Astrocyte (in vitro differentiated cells and primary cell): ENCODE results near the gene FXYD7. TPM values are rescaled to one million over a fixed set of nuclear protein-coding genes. Genes with fewer than 3 reads are reported as not detected.
"Not testable (repeated sequence)": the region's sequence is repeated elsewhere in the genome, so short reads cannot be mapped to it uniquely, and the experiment has no call there.

Experiments used
- DNase-seq: peaks from one replicate; pipeline ENCODE4 v3.0.0-alpha.2; 2010; ENCODE audit warnings: low read depth
- FAIRE-seq: peaks from 2 replicates; lab custom pipeline; 2011; peaks lifted over from hg19 to GRCh38; lab: Jason Lieb, UNC
- H2AFZ ChIP-seq: 2 replicates; pipeline ENCODE4 v1.6.0; 2012; ENCODE audit warnings: low read depth, low read length, inconsistent platforms
- H3K27ac ChIP-seq: 2 replicates; pipeline ENCODE4 v1.5.1; 2011; ENCODE audit warnings: low read depth, low read length, inconsistent platforms
- H3K27me3 ChIP-seq: 2 replicates; pipeline ENCODE4 v1.6.0; 2011; ENCODE audit warnings: low read length, inconsistent platforms; ENCODE audit not compliant: insufficient read depth
- H3K36me3 ChIP-seq: 2 replicates; pipeline ENCODE4 v1.5.1; 2011; ENCODE audit warnings: low read length, inconsistent platforms; ENCODE audit not compliant: insufficient read depth
- H3K4me1 ChIP-seq: 2 replicates; pipeline ENCODE4 v1.5.1; 2011; ENCODE audit warnings: low read length, inconsistent platforms; ENCODE audit not compliant: insufficient read depth
- H3K4me2 ChIP-seq: 2 replicates; pipeline ENCODE4 v1.6.0; 2012; ENCODE audit warnings: low read length, inconsistent platforms
- H3K4me3 ChIP-seq: 2 replicates; pipeline ENCODE4 v1.5.1; 2011; ENCODE audit warnings: low read depth, mild to moderate bottlenecking, low read length, inconsistent platforms; ENCODE audit not compliant: insufficient read depth
- H3K79me2 ChIP-seq: 2 replicates; pipeline ENCODE4 v1.6.0; 2012; ENCODE audit warnings: mild to moderate bottlenecking, low read length, inconsistent platforms; ENCODE audit not compliant: insufficient read depth
- H3K9ac ChIP-seq: 2 replicates; pipeline ENCODE4 v1.6.0; 2012; ENCODE audit warnings: mild to moderate bottlenecking, low read length, inconsistent platforms
- H3K9me3 ChIP-seq: 2 replicates; pipeline ENCODE4 v1.5.1; 2012; ENCODE audit warnings: low read depth, mild to moderate bottlenecking, low read length, inconsistent platforms; ENCODE audit not compliant: insufficient read depth
- H4K20me1 ChIP-seq: 2 replicates; pipeline ENCODE4 v1.6.0; 2012; ENCODE audit warnings: low read length, inconsistent platforms; ENCODE audit not compliant: insufficient read depth
- H3K27ac Mint-ChIP-seq: one replicate; pipeline ENCODE4 v1.8.0; 2021; ENCODE audit warnings: mild to moderate bottlenecking, mixed read lengths; ENCODE audit not compliant: unreplicated experiment
- H3K27me3 Mint-ChIP-seq: one replicate; pipeline ENCODE4 v1.8.0; 2021; ENCODE audit warnings: low read depth, mixed read lengths; ENCODE audit not compliant: unreplicated experiment
- H3K36me3 Mint-ChIP-seq: one replicate; pipeline ENCODE4 v1.8.0; 2021; ENCODE audit warnings: low read depth, mixed read lengths; ENCODE audit not compliant: unreplicated experiment
- H3K4me1 Mint-ChIP-seq: one replicate; pipeline ENCODE4 v1.8.0; 2021; ENCODE audit warnings: low read depth, mixed read lengths; ENCODE audit not compliant: unreplicated experiment
- H3K4me3 Mint-ChIP-seq: one replicate; pipeline ENCODE4 v1.8.0; 2021; ENCODE audit warnings: mild to moderate bottlenecking, moderate library complexity, mixed read lengths; ENCODE audit not compliant: unreplicated experiment
- H3K9me3 Mint-ChIP-seq: one replicate; pipeline ENCODE4 v1.8.0; 2021; ENCODE audit warnings: mild to moderate bottlenecking, mixed read lengths; ENCODE audit not compliant: unreplicated experiment
- CTCF ChIP-seq: IDR thresholded peaks from 2 replicates; pipeline ENCODE4 v1.5.1; 2011; ENCODE audit warnings: low read depth, mild to moderate bottlenecking, inconsistent platforms, low read length, moderate library complexity; ENCODE audit not compliant: insufficient read depth
- EZH2 ChIP-seq: IDR thresholded peaks from 2 replicates; pipeline ENCODE4 v1.6.1; 2012; ENCODE audit warnings: mild to moderate bottlenecking, low read length, inconsistent platforms; ENCODE audit not compliant: insufficient read depth
- total RNA-seq: library from RNA; stranded (reverse); gene quantifications from 2 replicates; pipeline ENCODE4 v1.2.1, GENCODE V29; 2021

The FXYD7 gene
- total RNA-seq, 1 donor from 2014 or later: not detected

GRCh38 chr19:35128398-35129057 lies 14.5 kb upstream of the FXYD7 start:
- no peak overlapping the region for H3K4me3 Mint-ChIP-seq
- peaks cover 39% of the 10 kb centered on the region for H3K27me3 Mint-ChIP-seq
- Histone ChIP-seq H3K9me3 (no peaks in the 10 kb centered on the region), H3K4me2 (no peak overlapping the region), H2AFZ (no peak overlapping the region), H3K79me2 (no peaks in the 10 kb centered on the region), H4K20me1 (no peaks in the 10 kb centered on the region), H3K4me3 (no peak overlapping the region), H3K9ac (no peak overlapping the region), H3K27me3 (peaks cover 6% of the 10 kb centered on the region), H3K4me1 (peaks cover 9% of the 10 kb centered on the region), H3K36me3 (no peaks in the 10 kb centered on the region), H3K27ac (no peak overlapping the region)
- peaks cover 10% of the 10 kb centered on the region for H3K9me3 Mint-ChIP-seq
- no peaks in the 10 kb centered on the region for H3K36me3 Mint-ChIP-seq
- no peak for TF ChIP-seq CTCF
- no peak for TF ChIP-seq EZH2
- FAIRE-seq (no peak), DNase-seq (no peak)
- H3K27ac Mint-ChIP-seq: no peak overlapping the region
- H3K4me1 Mint-ChIP-seq: no peaks in the 10 kb centered on the region

GRCh38 chr19:35129724-35130274 lies 13.3 kb upstream of the FXYD7 start:
- H3K4me3 Mint-ChIP-seq, H3K4me2 ChIP-seq, H3K79me2 ChIP-seq, H3K27ac ChIP-seq, H3K36me3 ChIP-seq, FAIRE-seq, DNase-seq, H4K20me1 ChIP-seq, H3K36me3 Mint-ChIP-seq, H2AFZ ChIP-seq, H3K4me1 Mint-ChIP-seq, H3K9me3 ChIP-seq, H3K4me1 ChIP-seq, H3K27ac Mint-ChIP-seq, H3K27me3 ChIP-seq, H3K9me3 Mint-ChIP-seq, H3K4me3 ChIP-seq, H3K9ac ChIP-seq: not testable (repeated sequence)
- peaks cover 34% of the 10 kb centered on the region for H3K27me3 Mint-ChIP-seq

GRCh38 chr19:35130761-35131720 lies 12.0 kb upstream of the FXYD7 start:
- FAIRE-seq: no peak
- Mint-ChIP-seq H3K27me3 (peaks cover 28% of the 10 kb centered on the region), H3K4me3 (no peak overlapping the region), H3K9me3 (peaks cover 8% of the 10 kb centered on the region), H3K27ac (no peak overlapping the region), H3K4me1 (peaks cover 2% of the 10 kb centered on the region), H3K36me3 (no peaks in the 10 kb centered on the region)
- Histone ChIP-seq H3K4me2 (no peak overlapping the region), H3K4me1 (no peaks in the 10 kb centered on the region), H4K20me1 (no peaks in the 10 kb centered on the region), H3K36me3 (no peaks in the 10 kb centered on the region), H3K9ac (no peak overlapping the region), H3K9me3 (no peaks in the 10 kb centered on the region), H3K4me3 (no peak overlapping the region), H3K79me2 (no peaks in the 10 kb centered on the region), H3K27ac (no peak overlapping the region), H3K27me3 (peaks cover 6% of the 10 kb centered on the region), H2AFZ (no peak overlapping the region)
- TF ChIP-seq EZH2 (no peak), CTCF (no peak)
- DNase-seq: no peak
